ENCODE results near the gene MRGPRX1. TPM values are rescaled to one million over a fixed set of nuclear protein-coding genes. Genes with fewer than 3 reads are reported as not detected.

Gene MRGPRX1
- polyA plus RNA-seq, 1 donor (not counting 4 experiments of a cell fraction or from before 2014, with no cell fraction given): not detected

GRCh38 chr11:18969720-18970119 lies 30.5 kb upstream of the MRGPRX1 start:
- dilution Hi-C loops (cut with MboI; ENCODE audit: extremely low pct_ligation_motif_present, low sequenced_read_pairs): no loop called here

DNA sequence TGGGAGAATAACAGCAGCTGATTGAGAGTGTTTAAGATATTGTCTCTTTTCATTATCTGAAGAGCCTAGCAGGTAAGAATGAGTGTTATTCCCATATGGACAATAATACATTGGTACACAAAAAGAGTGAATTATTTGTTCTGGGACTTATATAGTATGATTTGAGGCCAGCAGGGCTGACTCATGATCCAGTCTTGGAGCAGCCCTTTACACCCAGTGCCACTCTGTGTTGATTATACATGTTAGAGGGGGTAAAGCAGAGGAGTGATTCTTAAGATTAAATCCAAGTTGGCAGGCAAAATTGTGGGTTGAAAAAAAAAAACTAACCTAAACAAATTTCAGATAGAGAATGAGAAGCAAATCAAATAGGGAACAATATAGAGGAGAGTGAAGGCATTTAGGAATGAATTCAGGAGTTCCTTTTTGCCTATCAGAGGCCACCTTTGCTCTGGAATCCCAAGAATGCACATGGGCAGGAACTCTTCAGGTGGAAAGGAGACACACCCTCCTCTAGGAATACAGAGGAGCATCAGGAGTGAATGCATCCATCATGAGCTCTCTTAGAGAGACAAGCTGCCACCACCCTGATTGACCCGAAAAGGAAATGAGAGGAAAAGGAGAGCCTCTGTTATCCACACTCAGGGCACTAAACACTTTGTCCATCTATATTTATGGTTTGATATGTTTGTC lies 19.2 kb upstream of the MRGPRX1 start:
- Histone ChIP-seq H3K9ac (ENCODE audit: control insufficient read depth, extremely low read depth, insufficient read depth, low read length) (no peak overlapping the region), H3K9me3 (ENCODE audit: control insufficient read depth, low read depth, low read length) (no peaks in the 10 kb centered on the region), H3K27me3 (ENCODE audit: control insufficient read depth, extremely low read depth, insufficient read depth, low read length) (no peaks in the 10 kb centered on the region), H3K4me2 (ENCODE audit: control insufficient read depth, extremely low read depth, insufficient read depth, low read depth, low read length) (peak overlapping the region; percentile 42), H3K9me1 (ENCODE audit: control insufficient read depth, extremely low read depth, insufficient read depth, low read length) (no peaks in the 10 kb centered on the region), H3K27ac (ENCODE audit: control insufficient read depth, insufficient read depth, low read length) (no peak overlapping the region), H2AFZ (ENCODE audit: control insufficient read depth, low read length) (peak overlapping the region; percentile 19), H3K79me2 (ENCODE audit: control insufficient read depth, insufficient read depth, low read length) (no peaks in the 10 kb centered on the region), H4K20me1 (ENCODE audit: control insufficient read depth, extremely low read depth, insufficient read depth, low read length) (no peaks in the 10 kb centered on the region), H3K4me1 (ENCODE audit: control insufficient read depth, extremely low read depth, insufficient read depth, low read length) (peaks cover 18% of the 10 kb centered on the region), H3K4me3 (ENCODE audit: control insufficient read depth in 2 of 3, extremely low read depth in 1 of 3, insufficient read depth in 2 of 3, low read depth in 1 of 3, low read length in 3 of 3) (no peak overlapping the region), H3K36me3 (ENCODE audit: control insufficient read depth in 2 of 2, extremely low read depth in 1 of 2, insufficient read depth in 2 of 2, low read length in 2 of 2) (no peaks in the 10 kb centered on the region)
- FAIRE-seq (peak; percentile 74), DNase-seq (ENCODE audit: low read depth, low spot score) (no peak)
- dilution Hi-C loops (cut with MboI; ENCODE audit: extremely low pct_ligation_motif_present, low sequenced_read_pairs): no loop called here
- TF ChIP-seq EZH2 (IDR thresholded peaks at IDR 0.05; ENCODE audit: low read length) (no peak), CTCF (optimal IDR thresholded peaks at IDR 0.05 in 1 of 3, IDR thresholded peaks at IDR 0.05 in 1 of 3, conservative IDR thresholded peaks at IDR 0.05 in 1 of 3; ENCODE audit: extremely low read depth in 1 of 3, insufficient read depth in 2 of 3, low read length in 3 of 3) (no peak)

More at GRCh38 chr11:18969720-18970119, 30.5 kb upstream of the MRGPRX1 start:
- Histone ChIP-seq H3K36me3 (ENCODE audit: control insufficient read depth in 2 of 2, extremely low read depth in 1 of 2, insufficient read depth in 2 of 2, low read length in 2 of 2) (no peaks in the 10 kb centered on the region), H3K9me3 (ENCODE audit: control insufficient read depth, low read depth, low read length) (no peaks in the 10 kb centered on the region), H2AFZ (ENCODE audit: control insufficient read depth, low read length) (no peak overlapping the region), H3K27ac (ENCODE audit: control insufficient read depth, insufficient read depth, low read length) (no peak overlapping the region), H3K9me1 (ENCODE audit: control insufficient read depth, extremely low read depth, insufficient read depth, low read length) (no peaks in the 10 kb centered on the region), H3K27me3 (ENCODE audit: control insufficient read depth, extremely low read depth, insufficient read depth, low read length) (no peaks in the 10 kb centered on the region), H3K4me2 (ENCODE audit: control insufficient read depth, extremely low read depth, insufficient read depth, low read depth, low read length) (no peak overlapping the region), H3K9ac (ENCODE audit: control insufficient read depth, extremely low read depth, insufficient read depth, low read length) (no peak overlapping the region), H4K20me1 (ENCODE audit: control insufficient read depth, extremely low read depth, insufficient read depth, low read length) (no peaks in the 10 kb centered on the region), H3K4me1 (ENCODE audit: control insufficient read depth, extremely low read depth, insufficient read depth, low read length) (no peaks in the 10 kb centered on the region), H3K79me2 (ENCODE audit: control insufficient read depth, insufficient read depth, low read length) (no peaks in the 10 kb centered on the region), H3K4me3 (ENCODE audit: control insufficient read depth in 2 of 3, extremely low read depth in 1 of 3, insufficient read depth in 2 of 3, low read depth in 1 of 3, low read length in 3 of 3) (no peak overlapping the region)
- TF ChIP-seq CTCF (optimal IDR thresholded peaks at IDR 0.05 in 1 of 3, IDR thresholded peaks at IDR 0.05 in 1 of 3, conservative IDR thresholded peaks at IDR 0.05 in 1 of 3; ENCODE audit: extremely low read depth in 1 of 3, insufficient read depth in 2 of 3, low read length in 3 of 3): no peak
- no peak for TF ChIP-seq EZH2 (IDR thresholded peaks at IDR 0.05; ENCODE audit: low read length)
- DNase-seq (ENCODE audit: low read depth, low spot score): no peak
- no peak for FAIRE-seq

Measured in keratinocyte (primary cell).